ENCODE data around the gene CHMP2A.

Gene CHMP2A

GRCh38 chr19:58569943-58570670 is 15.2 kb upstream of the CHMP2A start:
- DNase-seq, result no peak

GRCh38 chr19:58569191-58569942 is 14.5 kb upstream of the CHMP2A start:
- DNase-seq, result no peak

- no peak for DNase-seq
Measured at GRCh38 chr19:58568453-58569130, 13.7 kb upstream of the CHMP2A start.

- no peak for DNase-seq
Measured at GRCh38 chr19:58566989-58567388, 12.1 kb upstream of the CHMP2A start.

- no peak for DNase-seq
Measured at GRCh38 chr19:58563823-58564222, 8.9 kb upstream of the CHMP2A start.

- no peak for DNase-seq
Measured at GRCh38 chr19:58563034-58563573, 8.2 kb upstream of the CHMP2A start.

- no peak for DNase-seq
Measured at GRCh38 chr19:58562122-58563033, 7.5 kb upstream of the CHMP2A start.

- no peak for DNase-seq
Measured at GRCh38 chr19:58561373-58562121, 6.6 kb upstream of the CHMP2A start.

GRCh38 chr19:58560921-58561320 is 6.0 kb upstream of the CHMP2A start:
- DNase-seq, result no peak

GRCh38 chr19:58560007-58560887 is 5.3 kb upstream of the CHMP2A start:
- no peak for DNase-seq

GRCh38 chr19:58559275-58560006 is 4.5 kb upstream of the CHMP2A start:
- DNase-seq, result no peak

- no peak for DNase-seq
Measured at GRCh38 chr19:58558623-58559274, 3.8 kb upstream of the CHMP2A start.

GRCh38 chr19:58558066-58558622 is 3.2 kb upstream of the CHMP2A start, which contains the start of gene UBE2M:
Gene UBE2M, minus strand, starts transcription at chr19:58558611. Its CDS starts 230 bp downstream, at chr19:58558381.
- DNase-seq, result no peak

- no peak for DNase-seq
Measured at GRCh38 chr19:58557221-58558065, 2.5 kb upstream of the CHMP2A start.

- no peak for DNase-seq
Measured at GRCh38 chr19:58556622-58557220, 1.8 kb upstream of the CHMP2A start.

- no peak for DNase-seq
Measured at GRCh38 chr19:58555920-58556621, 1.2 kb upstream of the CHMP2A start.

- no peak for DNase-seq
Measured at GRCh38 chr19:58555369-58555885, 522 bp upstream of the CHMP2A start.
